Fibroblast of skin of back (primary cell): ENCODE results near the gene FCHSD1.
A peak's percentile ranks its signal among the peaks of the same experiment; 100 is the strongest.

Experiments
- DNase-seq: peaks from one replicate; pipeline ENCODE4 v3.0.0-alpha.2; 2013

The FCHSD1 gene

DNA sequence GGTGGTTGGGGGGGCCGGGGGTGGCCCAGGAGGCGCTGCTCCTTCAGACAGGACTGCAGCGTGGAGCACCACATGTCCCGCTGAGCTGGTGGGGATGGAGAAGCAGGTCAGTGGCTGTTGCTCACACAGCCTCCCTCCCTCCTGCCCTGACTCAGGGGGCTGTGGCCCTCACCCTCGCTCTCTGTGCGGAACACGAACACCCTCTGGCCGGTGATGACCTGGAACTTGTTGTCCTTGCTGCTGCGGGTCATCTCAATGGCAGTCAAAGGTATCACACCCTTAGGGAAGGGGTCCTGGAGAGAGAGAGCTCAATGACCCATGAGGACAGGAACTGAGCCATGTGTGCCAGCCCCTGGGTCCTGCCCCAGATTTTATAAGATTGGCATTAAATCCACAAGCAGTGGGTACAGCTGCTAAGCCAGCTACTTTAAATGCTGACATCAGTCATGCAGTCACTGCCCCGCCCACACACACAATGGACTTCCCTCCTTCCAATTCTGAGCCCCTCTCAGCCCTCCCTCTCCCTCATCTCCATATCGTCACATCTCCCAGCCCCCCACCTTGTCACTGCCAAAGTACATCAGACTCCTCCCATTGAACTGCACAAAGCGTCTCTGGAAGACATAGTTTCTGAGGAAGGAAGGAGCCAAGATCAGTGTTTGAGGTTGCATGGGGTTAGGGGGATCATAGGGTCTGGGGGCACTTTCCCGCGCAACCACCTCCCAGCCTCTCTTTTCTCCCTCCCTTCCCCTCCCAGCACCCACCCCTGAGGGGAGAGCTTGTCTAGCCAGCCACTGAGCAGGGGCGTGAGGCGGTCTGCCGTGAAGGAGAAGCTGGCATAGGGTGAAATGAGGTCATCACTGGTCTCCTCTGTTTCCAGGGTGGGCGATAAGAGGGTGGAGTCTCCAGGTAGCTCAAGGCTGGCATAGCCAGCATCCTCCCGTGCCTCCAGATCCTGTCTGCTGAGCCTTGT, 21.9 kb upstream of the FCHSD1 start:
- no peak for DNase-seq

DNA sequence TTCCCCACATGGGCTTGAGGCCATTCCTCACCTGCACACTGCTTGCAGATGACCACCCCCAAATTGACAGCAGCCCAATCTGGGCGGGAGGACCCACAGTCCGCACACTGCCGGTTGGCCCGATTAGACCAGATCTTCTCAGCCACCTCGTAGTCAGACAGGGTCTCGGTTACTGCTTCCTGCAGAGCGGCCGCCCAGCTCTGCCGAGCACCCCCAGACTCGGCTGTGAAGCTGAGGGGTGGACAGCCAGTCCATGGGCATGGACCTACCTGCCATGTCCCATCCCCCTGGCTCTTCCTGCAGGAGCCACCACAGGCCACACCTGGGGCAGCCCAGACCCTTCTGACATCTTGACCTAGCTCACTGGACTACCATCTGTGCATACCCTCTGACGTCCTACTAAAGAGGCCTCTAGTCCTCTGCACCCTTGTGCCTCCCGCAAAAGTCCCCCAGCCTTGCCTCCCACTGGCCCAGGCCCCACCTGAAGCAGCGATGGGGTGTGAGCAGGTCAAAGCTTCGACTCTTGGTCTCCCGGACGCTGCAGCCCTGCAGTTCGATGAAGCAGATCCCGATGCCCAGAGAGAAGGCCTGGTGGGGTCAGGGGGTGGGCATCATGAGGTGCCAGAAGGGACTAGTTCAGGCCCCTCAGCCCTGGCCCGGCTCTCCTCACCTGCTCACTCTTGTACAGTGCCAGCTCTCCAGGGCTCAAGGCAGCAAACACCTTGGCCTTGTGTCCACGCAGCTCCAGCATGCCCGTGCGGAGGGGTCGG, 21.0 kb upstream of the FCHSD1 start:
- no peak for DNase-seq

DNA sequence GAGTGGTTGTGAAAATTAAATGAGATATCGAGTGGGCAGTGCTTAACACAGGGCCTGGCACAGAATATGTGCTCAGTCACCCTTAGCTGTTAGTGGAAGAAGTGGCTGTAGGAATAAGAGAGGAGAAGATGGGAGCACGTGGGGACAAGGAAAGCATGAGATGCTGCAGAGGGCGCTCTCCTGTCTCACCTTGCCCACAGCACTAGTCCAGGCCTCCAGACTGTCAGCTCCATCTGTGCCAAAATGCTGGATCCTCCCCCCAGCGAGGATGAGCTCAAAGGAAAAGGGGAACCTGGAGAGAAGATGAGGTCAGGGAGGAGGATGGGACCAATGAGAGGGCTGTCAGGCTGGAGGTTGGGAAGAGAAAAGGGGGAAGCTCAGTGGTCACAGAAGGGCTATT, 18.3 kb upstream of the FCHSD1 start:
- no peak for DNase-seq

DNA sequence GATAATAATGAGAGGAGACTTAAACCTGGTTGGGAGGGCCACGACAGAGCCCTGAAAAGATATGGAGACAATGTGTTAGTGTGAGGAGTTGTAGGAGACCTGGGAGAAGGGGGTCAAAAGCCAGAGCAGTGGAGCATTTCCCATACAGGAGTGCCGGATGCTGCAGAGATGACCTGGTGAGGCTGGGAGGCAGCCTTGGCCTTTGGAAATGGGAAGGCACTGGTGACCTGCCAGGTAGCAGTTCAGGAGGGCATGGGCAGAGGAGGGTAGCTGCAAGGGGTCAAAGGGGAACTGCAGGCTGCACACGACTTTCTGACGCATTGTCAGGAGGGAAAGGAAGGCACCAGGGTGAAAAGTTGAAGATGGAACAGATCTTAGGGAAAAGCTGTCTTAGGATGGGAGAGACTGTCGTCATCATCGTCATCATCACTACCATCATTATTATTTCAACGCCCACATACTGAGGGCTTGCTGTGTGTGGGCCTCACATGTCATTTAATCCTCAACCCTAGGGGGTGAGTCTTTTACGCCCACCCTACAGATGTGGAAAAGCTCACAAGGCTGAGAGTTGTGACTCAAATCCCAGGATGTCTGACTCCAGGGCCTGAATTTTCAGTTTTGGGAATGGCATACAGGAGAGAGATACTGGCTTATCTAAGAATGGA, 17.5 kb upstream of the FCHSD1 start:
- DNase-seq = no peak

DNA sequence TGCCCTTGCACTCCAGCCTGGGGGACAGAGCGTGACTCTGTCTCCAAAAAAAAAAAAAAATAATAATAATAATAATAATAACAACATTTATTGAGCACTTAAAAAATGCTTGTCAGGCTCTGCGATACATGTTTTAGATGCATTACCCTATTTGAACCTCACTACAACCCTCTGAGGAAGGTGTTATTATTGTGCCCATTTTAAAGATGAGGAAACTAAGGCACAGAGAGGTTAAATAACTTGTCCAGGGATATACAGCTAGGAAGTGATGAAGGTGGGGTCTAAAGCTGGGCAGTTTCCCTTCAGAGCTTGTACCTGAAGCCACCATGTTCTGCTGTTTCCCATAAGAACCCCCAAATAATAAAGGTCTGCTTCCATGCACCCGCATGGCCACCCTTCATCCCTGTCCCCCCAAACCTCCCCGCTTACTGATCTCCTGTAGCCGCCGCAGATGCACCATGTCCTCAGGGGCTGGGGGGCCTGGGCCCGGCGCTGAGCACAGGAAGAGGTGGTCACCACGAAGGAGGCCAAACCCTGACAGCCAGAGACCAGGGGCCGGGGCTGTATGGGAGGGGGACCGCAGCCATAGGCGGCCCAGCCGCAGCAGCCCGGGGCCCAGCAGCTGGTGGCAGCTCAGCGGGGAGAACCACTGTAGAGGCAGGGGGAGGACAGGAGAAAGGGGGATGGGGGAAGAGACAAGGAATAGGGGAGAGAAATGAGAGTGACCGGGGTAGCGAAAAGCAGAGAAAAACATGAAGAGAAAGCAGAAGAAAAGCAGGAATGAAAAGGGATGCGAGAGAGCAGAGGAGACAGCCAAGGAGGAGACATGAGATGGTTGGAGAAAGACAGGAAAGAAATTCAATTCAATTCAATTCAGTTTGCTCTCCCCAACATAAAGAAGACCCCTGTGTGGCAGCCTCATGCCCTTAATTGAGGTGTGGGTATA, 15.1 kb upstream of the FCHSD1 start:
- DNase-seq = no peak

DNA sequence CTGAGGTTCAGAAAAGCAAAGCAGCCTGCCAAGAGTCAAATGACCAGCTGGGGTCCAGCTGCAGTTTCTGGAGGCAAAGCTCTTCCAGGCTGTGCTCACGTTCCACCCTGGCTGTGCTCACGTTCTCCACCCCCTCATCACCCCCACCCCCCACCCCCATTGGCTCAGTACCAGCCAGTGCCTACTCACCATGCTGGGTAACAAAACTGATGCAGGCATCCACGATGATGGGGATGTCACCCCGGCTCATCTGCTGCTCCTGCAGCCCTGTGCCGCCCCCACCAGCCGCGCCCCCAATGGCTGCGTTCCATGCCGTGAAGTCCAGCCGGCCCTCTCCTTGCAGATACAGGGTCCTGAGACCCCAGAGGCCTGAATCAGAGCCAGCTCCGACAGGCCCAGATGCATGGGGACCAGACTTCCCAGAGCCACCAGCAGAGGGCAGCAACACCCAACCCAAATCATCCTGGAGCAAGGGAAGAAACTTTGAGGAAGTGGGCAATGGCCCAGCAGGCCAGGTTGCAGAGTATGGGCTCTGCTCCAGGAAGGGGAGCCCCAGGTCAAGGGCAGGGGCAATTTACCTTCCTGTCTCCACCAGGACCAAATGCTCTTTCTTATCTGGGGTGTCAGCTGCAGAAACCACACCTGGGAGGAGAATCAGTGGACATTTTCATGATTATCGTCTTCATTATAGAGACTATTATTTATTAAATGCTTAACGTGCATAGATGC, 13.7 kb upstream of the FCHSD1 start:
- DNase-seq = peak; percentile 61

DNA sequence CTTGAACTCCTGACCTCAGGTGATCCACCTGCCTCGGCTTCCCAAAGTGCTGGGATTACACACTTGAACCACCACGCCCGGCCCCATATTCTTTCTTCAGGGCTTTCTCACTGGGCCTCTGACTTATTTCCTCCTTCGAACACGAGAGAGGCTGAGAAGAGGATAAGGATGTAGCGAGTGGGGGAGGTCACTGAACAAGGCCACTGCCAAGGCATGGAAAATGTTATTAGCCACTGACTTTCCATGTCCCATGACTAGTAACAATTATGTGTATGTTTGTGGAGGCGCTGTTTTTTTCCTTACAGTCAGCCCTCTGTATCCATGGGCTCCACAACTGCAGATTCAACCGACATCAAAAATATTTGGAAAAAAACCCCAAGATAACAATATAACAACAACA, 12.3 kb upstream of the FCHSD1 start:
- no peak for DNase-seq

DNA sequence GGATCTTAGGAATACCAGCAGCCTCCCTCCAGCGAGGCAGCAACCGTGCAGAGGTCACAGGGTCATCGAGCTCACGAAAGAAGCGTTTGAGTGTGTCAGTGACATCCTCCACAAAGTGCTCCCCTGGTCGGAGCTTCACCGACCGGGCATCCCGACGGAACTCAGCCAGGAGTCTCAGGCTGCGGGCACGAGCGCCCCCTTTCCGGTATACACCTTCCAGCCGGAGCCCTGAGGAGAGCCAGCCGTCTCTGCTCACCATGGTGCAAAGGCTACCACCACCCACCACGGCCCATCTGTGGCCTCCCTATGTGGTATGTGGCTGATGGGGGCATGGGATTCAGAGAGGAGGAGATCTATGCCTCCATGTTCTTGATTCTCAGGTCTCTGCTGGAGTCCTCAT, 10.8 kb upstream of the FCHSD1 start:
- DNase-seq = no peak

DNA sequence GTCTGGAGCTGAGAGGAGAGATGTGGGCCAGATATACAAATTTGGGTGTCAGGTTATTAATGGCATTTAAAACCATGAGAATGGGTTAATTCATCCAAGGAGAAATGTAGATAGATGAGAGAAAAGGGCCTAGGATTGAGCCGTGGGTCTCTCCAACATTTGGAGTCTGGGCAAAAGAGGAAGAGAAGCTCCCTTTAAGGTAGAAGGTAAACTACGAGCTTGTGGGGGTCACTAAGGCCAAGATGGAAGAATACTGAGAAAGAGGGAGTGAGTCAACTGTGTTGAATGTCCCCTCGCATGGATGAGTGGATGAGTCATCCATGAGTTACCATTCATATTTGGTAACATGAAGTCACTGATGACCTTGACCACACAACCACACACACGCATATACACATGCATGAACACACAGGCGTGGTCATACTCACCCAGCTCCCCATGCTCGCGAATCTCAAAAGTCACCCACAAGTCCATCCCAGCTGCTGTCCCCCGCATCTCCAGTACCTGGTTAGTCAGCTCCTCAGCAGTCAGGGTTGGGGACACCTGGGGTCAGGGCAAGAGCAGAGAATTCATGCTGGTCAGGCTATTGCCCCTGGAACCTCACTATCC, 6.8 kb upstream of the FCHSD1 start:
- peak; percentile 93 for DNase-seq

DNA sequence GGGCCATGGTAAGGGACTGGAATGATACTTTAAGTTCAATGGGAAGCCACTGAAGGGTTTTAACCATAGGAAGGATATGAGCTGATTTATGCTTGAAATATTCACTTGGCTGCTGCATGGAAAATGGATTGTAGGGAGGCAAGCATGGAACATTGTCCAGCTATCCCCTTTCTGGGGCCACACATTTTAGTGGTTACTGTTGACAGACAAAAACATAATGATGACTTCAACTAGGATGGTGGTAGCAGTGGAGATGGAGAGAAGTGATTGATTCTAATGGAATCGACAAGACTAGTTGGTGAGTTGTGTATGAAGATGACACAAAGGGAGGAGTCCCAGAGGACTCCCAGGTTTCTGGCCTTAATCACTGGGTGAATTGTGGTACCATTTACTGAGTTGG, 6.2 kb upstream of the FCHSD1 start:
- DNase-seq = peak; percentile 41

DNA sequence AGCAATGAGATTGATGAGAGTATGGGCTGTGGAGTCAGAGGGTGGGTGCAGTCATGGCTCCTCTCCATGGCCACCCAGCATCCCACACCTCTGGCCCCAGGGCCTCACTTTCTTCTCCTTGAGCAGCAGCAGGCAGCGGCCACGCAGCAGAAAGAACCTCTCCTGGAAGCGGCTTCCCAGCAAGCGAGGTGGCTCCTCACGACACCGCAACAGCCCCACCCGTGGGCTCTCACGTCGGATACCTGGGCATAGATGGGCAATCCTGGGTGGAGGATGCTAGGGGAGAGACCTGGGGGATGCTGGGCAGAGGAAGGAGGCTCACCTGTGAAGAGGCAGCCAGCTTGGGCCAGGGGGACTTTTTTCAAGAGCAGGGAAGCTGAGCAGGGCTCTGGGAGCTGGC, 5.2 kb upstream of the FCHSD1 start:
- no peak for DNase-seq

DNA sequence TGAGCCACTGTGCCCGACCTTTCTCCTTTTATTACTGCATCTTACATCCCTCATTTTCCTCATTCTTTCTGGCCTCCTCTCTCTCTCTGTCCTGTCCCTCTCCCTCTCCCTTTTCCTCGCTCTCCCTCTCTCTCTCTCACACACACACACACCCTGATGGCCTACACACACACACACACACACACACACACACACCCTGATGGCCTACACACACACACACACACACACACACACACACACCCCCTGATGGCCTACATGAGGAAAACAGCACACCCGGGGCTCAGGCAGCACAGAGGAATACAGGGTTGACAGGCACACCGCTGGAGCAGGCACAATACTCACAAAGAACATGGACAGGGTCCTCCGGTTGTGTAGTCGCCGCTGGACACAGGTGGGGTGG, 3.8 kb upstream of the FCHSD1 start:
- DNase-seq = no peak

DNA sequence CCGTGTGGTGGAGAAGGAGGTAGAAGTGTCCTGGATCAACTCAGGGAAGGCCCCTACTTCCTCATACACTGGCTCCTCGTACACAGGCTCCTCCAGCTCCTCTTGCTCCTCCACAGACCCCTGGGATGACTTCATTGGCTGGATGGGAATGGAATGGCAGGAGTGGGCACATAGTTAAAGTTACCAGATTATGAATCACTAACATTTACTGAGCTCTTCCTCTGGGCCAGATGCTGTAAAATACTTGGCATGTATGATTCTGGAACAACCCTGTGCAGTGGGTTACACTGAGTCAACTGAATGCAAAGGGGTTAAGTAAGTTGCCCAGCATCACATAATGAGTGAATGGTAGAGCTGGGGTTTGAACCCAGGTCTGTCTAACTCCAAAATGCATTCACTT, 3.1 kb upstream of the FCHSD1 start:
- DNase-seq = peak; percentile 95

DNA sequence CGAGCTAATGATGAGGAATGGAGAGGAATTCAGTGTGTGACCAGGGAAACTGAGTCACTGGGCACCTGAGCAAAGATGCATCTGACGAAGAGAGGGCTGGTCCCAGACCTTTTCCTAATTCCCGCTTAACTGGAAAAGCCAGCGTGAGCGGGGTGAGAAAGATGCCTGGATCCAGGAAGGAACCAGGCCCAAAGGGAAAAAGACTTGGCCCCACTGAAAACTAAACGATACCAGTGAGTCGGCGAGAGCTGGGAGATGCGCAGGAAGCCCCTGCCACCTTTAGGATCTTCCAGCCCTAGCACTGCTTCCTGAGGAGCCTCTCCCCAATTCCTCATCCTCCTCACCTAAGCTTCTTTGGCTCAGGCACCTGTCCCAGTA, 499 bp upstream of the FCHSD1 start:
- no peak for DNase-seq

DNA sequence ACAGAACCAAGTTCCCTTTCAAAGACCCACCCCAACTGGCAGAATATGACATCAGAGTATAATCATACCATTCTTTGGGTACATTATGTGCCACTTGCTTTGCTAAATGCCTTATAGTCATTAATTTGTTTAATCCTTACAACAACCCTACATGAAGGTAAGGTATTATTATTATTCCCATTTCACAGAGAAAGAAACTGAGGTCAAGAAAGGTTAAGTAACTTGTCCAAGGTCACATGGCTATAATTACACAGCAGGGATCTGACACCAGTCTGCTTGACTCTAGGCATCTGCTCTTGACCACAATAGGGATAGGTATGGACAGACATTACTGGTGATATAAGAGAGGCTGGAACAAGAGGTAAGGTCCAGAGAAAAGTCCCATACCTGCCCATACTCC, 1.2 kb downstream of the FCHSD1 start:
- no peak for DNase-seq

DNA sequence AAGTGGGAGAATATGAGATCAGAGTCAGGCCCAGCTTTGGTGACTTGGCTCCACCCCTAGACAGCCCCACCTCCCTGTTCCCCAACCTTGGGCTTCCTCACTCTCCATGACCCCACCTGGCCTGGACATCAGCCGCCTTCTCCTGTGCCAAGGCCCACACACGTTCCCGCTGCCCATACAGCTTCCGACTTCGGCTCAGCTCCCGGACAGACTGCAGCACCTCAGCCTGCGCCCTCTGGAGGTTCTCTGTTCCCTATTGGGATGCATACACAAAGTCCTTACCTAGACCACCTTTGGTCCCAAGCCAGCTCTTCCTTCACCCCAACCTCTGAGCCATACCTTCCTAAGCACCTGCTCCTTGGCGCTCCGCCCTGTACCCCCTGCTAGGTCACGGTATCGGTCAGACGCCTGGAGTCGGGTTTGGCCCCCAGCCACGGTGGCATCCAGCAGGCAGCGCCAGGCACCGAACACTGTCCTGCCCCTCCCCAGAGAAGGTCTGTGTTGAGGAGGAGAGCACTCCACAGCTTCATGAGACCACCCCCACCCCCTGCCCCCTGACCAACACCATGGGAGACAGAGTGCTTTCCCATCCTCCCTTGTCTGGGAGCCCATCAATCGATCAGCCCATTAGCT, 2.0 kb downstream of the FCHSD1 start:
- no peak for DNase-seq

DNA sequence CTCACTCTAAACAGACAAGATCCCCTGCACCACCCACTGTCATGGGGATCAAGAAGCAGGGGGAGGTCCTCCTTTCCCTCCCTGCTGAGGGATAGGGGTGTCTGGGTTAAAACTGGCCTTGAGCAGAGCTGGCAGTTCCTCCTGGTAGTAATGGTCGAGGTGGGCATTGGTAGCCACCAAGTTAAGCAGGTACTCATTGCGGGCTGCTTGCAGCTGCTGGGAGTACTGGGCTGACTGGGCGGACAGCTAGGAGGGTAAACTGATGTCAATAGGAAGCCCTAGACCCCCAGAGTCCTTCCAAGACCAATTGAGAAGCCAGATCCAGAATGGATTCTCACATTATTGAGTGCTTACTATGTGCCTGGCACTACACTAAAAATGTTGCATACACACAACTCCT, 3.4 kb downstream of the FCHSD1 start:
- no peak for DNase-seq

DNA sequence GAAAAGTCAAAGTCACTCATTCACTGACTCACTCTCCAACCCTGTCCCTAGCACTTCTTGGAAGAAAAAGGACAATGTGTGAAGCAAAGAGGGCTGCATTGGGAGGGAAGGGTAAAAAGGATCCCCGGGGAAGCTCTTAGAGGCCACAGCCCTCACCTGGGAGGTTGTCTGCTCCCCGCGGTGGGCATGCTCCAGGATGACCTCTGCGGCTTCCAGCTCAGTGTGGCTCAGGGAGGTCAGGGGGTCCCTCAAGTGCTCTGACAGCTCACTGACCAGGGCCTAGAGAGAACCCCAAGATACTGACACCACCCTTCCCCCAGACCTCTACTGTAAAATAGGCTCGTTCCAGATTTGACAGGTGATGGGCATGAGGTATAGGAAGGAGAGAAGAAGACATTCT, 4.0 kb downstream of the FCHSD1 start:
- DNase-seq = no peak

DNA sequence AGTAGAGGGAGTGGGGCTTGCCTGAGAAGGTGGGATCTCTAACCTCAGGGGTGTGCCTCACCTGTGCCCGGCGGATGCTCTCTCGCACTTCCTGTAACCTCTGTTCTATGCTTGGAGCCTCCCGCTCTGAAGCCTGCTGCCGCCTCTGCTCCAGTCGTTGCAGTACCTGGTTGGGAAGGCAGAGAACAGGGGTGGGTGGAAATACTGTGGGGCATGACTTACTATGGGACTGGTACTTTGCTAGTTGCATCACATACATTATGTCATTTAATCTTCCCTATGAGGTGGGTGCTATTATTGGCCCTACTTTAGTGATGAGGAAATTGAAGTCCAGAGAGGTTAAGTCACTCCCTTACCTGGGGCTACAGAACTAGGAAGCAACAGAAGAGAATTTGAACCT, 5.2 kb downstream of the FCHSD1 start:
- DNase-seq = no peak

DNA sequence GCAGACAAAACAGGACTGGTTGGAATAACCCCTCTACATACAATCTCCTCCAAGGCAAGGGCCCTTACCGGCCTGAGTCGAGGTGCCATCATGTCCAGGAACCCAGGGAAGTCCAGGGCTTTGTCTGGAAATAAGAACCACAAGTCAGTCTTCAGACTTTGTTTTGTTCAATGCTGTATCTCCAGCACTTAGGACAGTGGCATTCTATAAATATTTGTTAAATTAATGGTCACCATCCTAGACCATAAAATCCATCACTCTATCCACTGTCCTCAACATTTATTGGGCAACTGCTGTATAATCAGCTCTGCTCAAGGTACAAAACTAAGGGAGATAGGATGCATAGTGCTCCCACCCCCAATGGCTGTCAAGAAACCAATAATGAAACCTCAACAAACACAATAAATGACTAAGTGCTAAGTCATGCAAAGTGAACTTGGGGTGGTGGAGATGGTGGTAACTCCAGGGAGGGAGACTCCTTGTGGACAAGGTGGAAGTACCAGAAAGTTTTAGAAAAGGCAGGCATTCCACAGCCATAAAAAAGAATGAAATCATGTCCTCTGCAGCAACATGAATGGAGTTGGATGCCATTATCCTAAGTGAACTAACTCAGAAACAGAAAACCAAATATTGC, 9.5 kb downstream of the FCHSD1 start:
- peak; percentile 76 for DNase-seq
